ENCODE measurements around the gene KLHDC7A. TPM values are rescaled to one million over a fixed set of nuclear protein-coding genes. Genes with fewer than 3 reads are reported as not detected.

KLHDC7A gene
- total RNA-seq, 1 donor from 2014 or later, result 9.6 TPM

Other genes starting within 250 kb of the KLHDC7A start
- not detected for gene PAX7, start 149.9 kb downstream of the KLHDC7A start, total RNA-seq